ENCODE data around the gene PIK3CG.

DNA sequence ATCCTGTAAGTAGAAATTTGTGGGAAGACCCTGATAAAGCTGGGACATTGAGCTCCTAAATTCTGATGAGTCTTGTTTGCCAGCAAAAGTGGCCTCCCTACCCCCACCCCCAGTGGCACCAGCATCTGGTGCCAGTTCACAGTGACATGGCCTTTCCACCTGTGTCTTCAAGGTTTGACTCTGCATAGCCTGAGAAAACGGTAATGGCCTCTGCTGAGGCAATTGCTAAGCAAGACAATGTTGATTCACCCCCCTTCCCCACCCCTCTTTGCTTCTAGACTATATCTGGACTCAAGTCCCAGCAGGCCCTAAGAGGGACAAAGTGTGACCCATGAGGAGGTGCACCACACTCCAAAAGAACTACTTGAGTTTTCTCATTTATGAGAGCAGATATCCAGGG is 48.0 kb upstream of the PIK3CG start:
- TF ChIP-seq, protein P1, sequence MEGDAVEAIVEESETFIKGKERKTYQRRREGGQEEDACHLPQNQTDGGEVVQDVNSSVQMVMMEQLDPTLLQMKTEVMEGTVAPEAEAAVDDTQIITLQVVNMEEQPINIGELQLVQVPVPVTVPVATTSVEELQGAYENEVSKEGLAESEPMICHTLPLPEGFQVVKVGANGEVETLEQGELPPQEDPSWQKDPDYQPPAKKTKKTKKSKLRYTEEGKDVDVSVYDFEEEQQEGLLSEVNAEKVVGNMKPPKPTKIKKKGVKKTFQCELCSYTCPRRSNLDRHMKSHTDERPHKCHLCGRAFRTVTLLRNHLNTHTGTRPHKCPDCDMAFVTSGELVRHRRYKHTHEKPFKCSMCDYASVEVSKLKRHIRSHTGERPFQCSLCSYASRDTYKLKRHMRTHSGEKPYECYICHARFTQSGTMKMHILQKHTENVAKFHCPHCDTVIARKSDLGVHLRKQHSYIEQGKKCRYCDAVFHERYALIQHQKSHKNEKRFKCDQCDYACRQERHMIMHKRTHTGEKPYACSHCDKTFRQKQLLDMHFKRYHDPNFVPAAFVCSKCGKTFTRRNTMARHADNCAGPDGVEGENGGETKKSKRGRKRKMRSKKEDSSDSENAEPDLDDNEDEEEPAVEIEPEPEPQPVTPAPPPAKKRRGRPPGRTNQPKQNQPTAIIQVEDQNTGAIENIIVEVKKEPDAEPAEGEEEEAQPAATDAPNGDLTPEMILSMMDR (IDR thresholded peaks at IDR 0.05), result no peak
- no peak for TF ChIP-seq EZH2 (IDR thresholded peaks at IDR 0.05; ENCODE audit: borderline replicate concordance, insufficient read depth, low read depth, low read length, poor library complexity, severe bottlenecking)

All from B cell (primary cell).